PC-3 (cell line): Measurements from ENCODE around the gene SMAP2. TPM values are rescaled to one million over a fixed set of nuclear protein-coding genes. Genes with fewer than 3 reads are reported as not detected.

Experiments
- ATAC-seq: fragments of 200-7000 bp; cut with Tn5 transposase; 2 replicates; pipeline ENCODE4 v1.9.1; 2020; ENCODE audit warnings: mild to moderate bottlenecking, moderate library complexity
- BruUV-seq: library from RNA; stranded (reverse); fragments of 400-500 nt; replicated peaks from 2 replicates; lab custom pipeline; 2021; lab: Mats Ljungman, UMichigan
- CTCF ChIA-PET: fragments of 300-600 bp; sonication (Branson Sonifier 250); formaldehyde crosslinking; loops from one replicate; lab custom pipeline; 2022; ENCODE audit warnings: antibody characterized with exemption; lab: Charles Lee
- POLR2A ChIA-PET: fragments of 300-600 bp; sonication (Branson Sonifier 250); formaldehyde crosslinking; loops from one replicate; lab custom pipeline; 2022; ENCODE audit warnings: antibody characterized with exemption; ENCODE audit not compliant: unreplicated experiment; lab: Charles Lee
- DNase-seq: peaks from one replicate; pipeline ENCODE4 v3.0.0-alpha.2; 2015
- H2AFZ ChIP-seq: fragments of 300-600 bp; sonication (generic); 2 replicates; pipeline ENCODE4 v1.6.0; 2016; ENCODE audit warnings: antibody characterized with exemption, low read length
- H3F3A ChIP-seq: fragments of 300-600 bp; sonication (generic); one replicate; pipeline ENCODE4 v1.6.0; 2017; ENCODE audit warnings: antibody characterized with exemption, low read length, control low read depth, mild to moderate bottlenecking; ENCODE audit not compliant: unreplicated experiment
- H3K27ac ChIP-seq: fragments of 300-600 bp; sonication (generic); 2 replicates; pipeline ENCODE4 v1.5.1; 2016; ENCODE audit warnings: mild to moderate bottlenecking, low read length
- H3K27me3 ChIP-seq: fragments of 300-600 bp; sonication (generic); 2 replicates; pipeline ENCODE4 v1.6.1; 2016; ENCODE audit warnings: low read length, mixed read lengths
- H3K36me3 ChIP-seq: fragments of 300-600 bp; sonication (generic); 2 replicates; pipeline ENCODE4 v1.6.1; 2016; ENCODE audit warnings: low read depth, mixed run types, low read length, mixed read lengths
- H3K4me1 ChIP-seq: fragments of 300-600 bp; sonication (generic); 2 replicates; pipeline ENCODE4 v1.5.1; 2016; ENCODE audit warnings: low read length; ENCODE audit not compliant: insufficient read depth
- H3K4me2 ChIP-seq: fragments of 300-600 bp; sonication (generic); 2 replicates; pipeline ENCODE4 v1.6.0; 2016; ENCODE audit warnings: low read length
- H3K4me3 ChIP-seq: fragments of 300-600 bp; sonication (generic); 2 replicates; pipeline ENCODE4 v1.5.1; 2016; ENCODE audit warnings: mild to moderate bottlenecking, low read length, mixed read lengths
- H3K79me2 ChIP-seq: fragments of 300-600 bp; sonication (generic); 2 replicates; pipeline ENCODE4 v1.6.1; 2017; ENCODE audit warnings: low read length, mixed read lengths
- H3K9ac ChIP-seq: fragments of 300-600 bp; sonication (generic); 2 replicates; pipeline ENCODE4 v1.6.0; 2016; ENCODE audit warnings: mild to moderate bottlenecking, low read length
- H3K9me2 ChIP-seq: fragments of 300-600 bp; sonication (generic); replicated peaks from 2 replicates; pipeline ENCODE4 v1.6.1; 2016; ENCODE audit warnings: mixed run types, low read length, mixed read lengths
- H3K9me3 ChIP-seq: fragments of 300-600 bp; sonication (generic); 2 replicates; pipeline ENCODE4 v1.6.1; 2016; ENCODE audit warnings: low read length, mixed read lengths
- H4K20me1 ChIP-seq: fragments of 300-600 bp; sonication (generic); 2 replicates; pipeline ENCODE4 v1.6.1; 2016; ENCODE audit warnings: low read length, mixed read lengths
- CTCF ChIP-seq: fragments of 300-600 bp; sonication (generic); conservative IDR thresholded peaks from 2 replicates; pipeline ENCODE4 v1.5.1; 2017; ENCODE audit warnings: antibody characterized with exemption, low read depth, mild to moderate bottlenecking, low read length
- EZH2 ChIP-seq: fragments of 300-600 bp; sonication (generic); IDR thresholded peaks from one replicate; pipeline ENCODE4 v1.6.1; 2017; ENCODE audit warnings: antibody characterized with exemption, mild to moderate bottlenecking, low read length; ENCODE audit not compliant: unreplicated experiment
- EZH2phosphoT487 ChIP-seq: fragments of 300-600 bp; sonication (generic); IDR thresholded peaks from 2 replicates; pipeline ENCODE4 v1.6.1; 2018; ENCODE audit warnings: mild to moderate bottlenecking, antibody characterized with exemption, low read length, borderline replicate concordance
- intact Hi-C: fragments of 100-400 bp; cut with micrococcal nuclease; formaldehyde crosslinking; loops from 2 replicates; pipeline ENCODE4 v1.9.0; 2023
- total RNA-seq: library from RNA; depleted of rRNA; stranded (reverse); fragments of >200 nt; gene quantifications from 2 replicates; pipeline ENCODE4 v1.2.3, GENCODE V29; 2014

The SMAP2 gene
- total RNA-seq, 1 experiment from 2014 or later = 48.1 TPM

GRCh38 chr1:40438391-40439015 is 65.0 kb downstream of the SMAP2 start:
- CTCF ChIA-PET = interaction anchor here (0.5 to 0.7 kb wide), 3 partner anchors 12 to 197 kb away, joined by 4 read pairs; partner anchors contain the start of gene ZFP69B

GRCh38 chr1:40439247-40439646 is 65.7 kb downstream of the SMAP2 start:
- POLR2A ChIA-PET = no interaction called here
- H3K9me2 ChIP-seq = no peaks in the 10 kb centered on the region
- DNase-seq = no peak

More at GRCh38 chr1:40438391-40439015, 65.0 kb downstream of the SMAP2 start:
- no peak overlapping the region for H3K4me3 ChIP-seq
- H3K27ac ChIP-seq = no peak overlapping the region
- H2AFZ ChIP-seq = no peak overlapping the region
- H3F3A ChIP-seq = no peaks in the 10 kb centered on the region
- no peaks in the 10 kb centered on the region for H3K27me3 ChIP-seq
- intact Hi-C loops = no loop called here
- no peaks in the 10 kb centered on the region for H3K4me1 ChIP-seq
- TF ChIP-seq CTCF = peak; percentile 81
- TF ChIP-seq EZH2phosphoT487 = no peak
- H3K79me2 ChIP-seq = no peaks in the 10 kb centered on the region
- POLR2A ChIA-PET = no interaction called here
- H3K9me3 ChIP-seq = no peaks in the 10 kb centered on the region
- DNase-seq (peak; percentile 55), ATAC-seq (peak; percentile 60; the same call in 1 of the 2 replicates)
- no peaks in the 10 kb centered on the region for H3K36me3 ChIP-seq
- no TSS peak for BruUV-seq
- H4K20me1 ChIP-seq = no peaks in the 10 kb centered on the region
- H3K9me2 ChIP-seq = no peaks in the 10 kb centered on the region
- H3K4me2 ChIP-seq = no peak overlapping the region
- no peak overlapping the region for H3K9ac ChIP-seq

More at GRCh38 chr1:40439247-40439646, 65.7 kb downstream of the SMAP2 start:
- peaks cover 6% of the 10 kb centered on the region; the same call in 1 of the 2 replicates for H3K36me3 ChIP-seq
- H3K79me2 ChIP-seq = no peaks in the 10 kb centered on the region
- intact Hi-C loops = no loop called here
- H3K27me3 ChIP-seq = no peaks in the 10 kb centered on the region
- no peak overlapping the region for H3K4me2 ChIP-seq
- no peaks in the 10 kb centered on the region for H3F3A ChIP-seq
- no peak overlapping the region for H3K9ac ChIP-seq
- H3K4me3 ChIP-seq = no peak overlapping the region
- no peak for TF ChIP-seq EZH2phosphoT487
- no peak for TF ChIP-seq CTCF
- TF ChIP-seq EZH2 = no peak
- CTCF ChIA-PET = no interaction called here
- H3K4me1 ChIP-seq = no peaks in the 10 kb centered on the region
- BruUV-seq = no TSS peak
- no peak overlapping the region for H3K27ac ChIP-seq
- peaks cover 6% of the 10 kb centered on the region; the same call in 1 of the 2 replicates for H3K9me3 ChIP-seq
- no peaks in the 10 kb centered on the region for H4K20me1 ChIP-seq
- no peak for ATAC-seq
- no peak overlapping the region for H2AFZ ChIP-seq
